ENCODE results near the gene MYRF. TPM values are rescaled to one million over a fixed set of nuclear protein-coding genes. Genes with fewer than 3 reads are reported as not detected.

The MYRF gene
- total RNA-seq, 1 experiment from 2014 or later, result 91.4 TPM

DNA sequence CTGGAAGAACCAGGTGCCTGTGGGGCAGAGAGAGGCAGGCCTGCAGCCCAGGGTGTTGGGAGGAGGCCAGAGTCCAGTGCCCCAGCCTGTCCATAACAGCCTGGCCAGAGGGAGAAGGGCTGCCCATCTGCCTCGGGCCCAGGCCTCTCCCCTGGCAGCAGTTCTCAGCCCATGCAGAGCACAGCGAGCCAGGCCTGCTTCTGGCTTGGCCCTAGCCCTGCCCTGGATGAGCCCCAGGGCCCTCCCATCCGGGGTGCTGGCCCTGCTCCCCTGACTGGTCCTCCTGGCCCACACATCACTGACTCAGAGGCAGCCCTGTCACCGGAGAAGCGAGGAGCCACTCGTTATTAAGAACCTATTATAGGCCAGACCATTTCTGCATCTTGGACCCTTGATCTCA, 19.7 kb upstream of the MYRF start:
- BruUV-seq (replicated peaks), result no TSS peak
- peaks cover 39% of the 10 kb centered on the region for H3K4me1 Mint-ChIP-seq (ENCODE audit: low read depth, unreplicated experiment)
- no peak overlapping the region for H3K4me3 Mint-ChIP-seq (ENCODE audit: low read depth, unreplicated experiment)
- no peaks in the 10 kb centered on the region for H3K27me3 Mint-ChIP-seq (ENCODE audit: unreplicated experiment)
- no peaks in the 10 kb centered on the region for H3K9me3 Mint-ChIP-seq (ENCODE audit: low read depth, unreplicated experiment)
- DNase-seq, result no peak
- CTCF ChIA-PET, result interaction anchor here (0.6 to 2.0 kb wide), 11 partner anchors 15 to 286 kb away, joined by 3 to 15 read pairs (median 6); no protein-coding TSS in a partner anchor
- peaks cover 42% of the 10 kb centered on the region for H3K36me3 Mint-ChIP-seq (ENCODE audit: insufficient read depth, unreplicated experiment)
- TF ChIP-seq, protein P1, sequence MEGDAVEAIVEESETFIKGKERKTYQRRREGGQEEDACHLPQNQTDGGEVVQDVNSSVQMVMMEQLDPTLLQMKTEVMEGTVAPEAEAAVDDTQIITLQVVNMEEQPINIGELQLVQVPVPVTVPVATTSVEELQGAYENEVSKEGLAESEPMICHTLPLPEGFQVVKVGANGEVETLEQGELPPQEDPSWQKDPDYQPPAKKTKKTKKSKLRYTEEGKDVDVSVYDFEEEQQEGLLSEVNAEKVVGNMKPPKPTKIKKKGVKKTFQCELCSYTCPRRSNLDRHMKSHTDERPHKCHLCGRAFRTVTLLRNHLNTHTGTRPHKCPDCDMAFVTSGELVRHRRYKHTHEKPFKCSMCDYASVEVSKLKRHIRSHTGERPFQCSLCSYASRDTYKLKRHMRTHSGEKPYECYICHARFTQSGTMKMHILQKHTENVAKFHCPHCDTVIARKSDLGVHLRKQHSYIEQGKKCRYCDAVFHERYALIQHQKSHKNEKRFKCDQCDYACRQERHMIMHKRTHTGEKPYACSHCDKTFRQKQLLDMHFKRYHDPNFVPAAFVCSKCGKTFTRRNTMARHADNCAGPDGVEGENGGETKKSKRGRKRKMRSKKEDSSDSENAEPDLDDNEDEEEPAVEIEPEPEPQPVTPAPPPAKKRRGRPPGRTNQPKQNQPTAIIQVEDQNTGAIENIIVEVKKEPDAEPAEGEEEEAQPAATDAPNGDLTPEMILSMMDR (IDR thresholded peaks at IDR 0.05; ENCODE audit: unreplicated experiment), result no peak
- intact Hi-C loops (cut with micrococcal nuclease; ENCODE audit: unreplicated experiment), result loop anchor here (1.0 to 5.0 kb wide), 3 partner anchors 36 to 75 kb away; partner anchors contain the start of gene DAGLA
- no peak overlapping the region for H3K27ac Mint-ChIP-seq (ENCODE audit: unreplicated experiment)

DNA sequence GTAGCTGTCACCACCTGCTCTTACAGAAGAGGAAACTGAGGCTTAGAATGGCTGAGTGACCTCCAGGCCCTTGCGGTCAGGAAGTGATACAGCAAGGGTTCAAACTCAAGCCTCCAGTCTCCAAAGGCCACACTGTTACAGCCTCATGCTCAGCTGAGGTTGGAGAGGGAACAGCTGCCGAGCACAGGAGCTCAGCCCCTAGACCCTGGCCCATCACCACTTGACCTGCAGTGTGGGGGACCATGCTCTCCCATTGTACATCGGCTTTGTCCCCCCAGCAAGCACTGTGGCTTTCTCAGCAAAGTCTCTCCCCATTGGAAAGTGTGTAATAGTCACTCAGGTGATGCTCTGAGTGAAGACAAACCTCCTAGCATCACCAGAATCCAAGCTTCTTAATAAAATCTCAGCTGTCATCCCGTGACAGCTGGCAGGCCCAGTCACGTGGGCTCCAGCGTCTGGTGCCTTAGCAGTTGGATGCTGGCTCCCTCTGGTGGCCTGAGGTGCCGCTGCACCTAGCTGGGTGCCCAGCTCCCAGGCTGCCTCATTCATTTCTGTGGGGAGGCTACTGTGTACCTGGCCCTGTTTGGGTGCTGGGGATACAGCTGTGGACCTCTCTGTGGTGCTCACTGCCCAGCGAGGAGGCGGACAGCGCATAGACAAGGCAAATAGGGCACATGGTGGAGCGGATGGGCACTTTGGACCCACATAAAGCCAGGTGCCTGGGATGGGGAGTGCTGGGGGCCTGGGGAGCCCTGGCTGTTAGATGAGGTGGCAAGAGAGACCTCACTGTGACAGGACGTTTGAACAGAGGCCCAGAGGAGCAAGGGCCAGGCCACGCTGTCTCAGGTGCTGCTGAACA, 19.1 kb upstream of the MYRF start:
- no peaks in the 10 kb centered on the region for H3K27me3 Mint-ChIP-seq (ENCODE audit: unreplicated experiment)
- H3K4me1 Mint-ChIP-seq (ENCODE audit: low read depth, unreplicated experiment), result peaks cover 33% of the 10 kb centered on the region
- no peaks in the 10 kb centered on the region for H3K9me3 Mint-ChIP-seq (ENCODE audit: low read depth, unreplicated experiment)
- no TSS peak for BruUV-seq (replicated peaks)
- TF ChIP-seq, protein P1 (IDR thresholded peaks at IDR 0.05; ENCODE audit: unreplicated experiment), result peak; percentile 94
- H3K27ac Mint-ChIP-seq (ENCODE audit: unreplicated experiment), result peak overlapping the region; percentile 78
- peaks cover 43% of the 10 kb centered on the region for H3K36me3 Mint-ChIP-seq (ENCODE audit: insufficient read depth, unreplicated experiment)
- CTCF ChIA-PET, result interaction anchor here (0.5 to 2.0 kb wide), 15 partner anchors 9 to 287 kb away, joined by 3 to 15 read pairs (median 5); no protein-coding TSS in a partner anchor
- no peak overlapping the region for H3K4me3 Mint-ChIP-seq (ENCODE audit: low read depth, unreplicated experiment)
- intact Hi-C loops (cut with micrococcal nuclease; ENCODE audit: unreplicated experiment), result loop anchor here (1.0 to 5.0 kb wide), 3 partner anchors 37 to 76 kb away; partner anchors contain the start of gene DAGLA
- peak; percentile 87 for DNase-seq

DNA sequence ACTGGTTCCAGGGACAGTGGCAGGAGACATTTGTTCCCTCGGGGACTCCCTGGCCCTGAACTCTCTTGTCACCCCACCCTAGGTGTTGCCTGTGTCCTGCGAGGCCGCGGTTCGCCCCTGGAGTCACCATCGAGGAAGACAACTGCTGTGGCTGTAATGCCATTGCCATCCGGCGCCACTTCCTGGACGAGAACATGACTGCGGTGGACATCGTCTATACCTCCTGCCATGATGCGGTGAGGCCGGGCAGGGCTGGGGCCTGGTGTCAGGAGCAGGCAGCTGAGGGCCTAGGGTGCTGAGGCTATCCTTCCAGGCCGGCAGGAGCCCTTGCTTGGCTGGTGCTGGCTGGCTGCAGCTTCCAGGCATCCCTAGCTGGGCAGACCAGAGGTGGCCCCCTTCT, 17.7 kb upstream of the MYRF start:
- H3K4me3 Mint-ChIP-seq (ENCODE audit: low read depth, unreplicated experiment), result no peak overlapping the region
- H3K27me3 Mint-ChIP-seq (ENCODE audit: unreplicated experiment), result no peaks in the 10 kb centered on the region
- no peaks in the 10 kb centered on the region for H3K9me3 Mint-ChIP-seq (ENCODE audit: low read depth, unreplicated experiment)
- TF ChIP-seq, protein P1 (IDR thresholded peaks at IDR 0.05; ENCODE audit: unreplicated experiment), result no peak
- H3K4me1 Mint-ChIP-seq (ENCODE audit: low read depth, unreplicated experiment), result peaks cover 19% of the 10 kb centered on the region
- intact Hi-C loops (cut with micrococcal nuclease; ENCODE audit: unreplicated experiment), result loop anchor here (5.0 kb wide), 1 partner anchor 77 kb away; no protein-coding TSS in a partner anchor
- peaks cover 44% of the 10 kb centered on the region for H3K36me3 Mint-ChIP-seq (ENCODE audit: insufficient read depth, unreplicated experiment)
- no TSS peak for BruUV-seq (replicated peaks)
- DNase-seq, result no peak
- CTCF ChIA-PET, result no interaction called here
- H3K27ac Mint-ChIP-seq (ENCODE audit: unreplicated experiment), result no peak overlapping the region

DNA sequence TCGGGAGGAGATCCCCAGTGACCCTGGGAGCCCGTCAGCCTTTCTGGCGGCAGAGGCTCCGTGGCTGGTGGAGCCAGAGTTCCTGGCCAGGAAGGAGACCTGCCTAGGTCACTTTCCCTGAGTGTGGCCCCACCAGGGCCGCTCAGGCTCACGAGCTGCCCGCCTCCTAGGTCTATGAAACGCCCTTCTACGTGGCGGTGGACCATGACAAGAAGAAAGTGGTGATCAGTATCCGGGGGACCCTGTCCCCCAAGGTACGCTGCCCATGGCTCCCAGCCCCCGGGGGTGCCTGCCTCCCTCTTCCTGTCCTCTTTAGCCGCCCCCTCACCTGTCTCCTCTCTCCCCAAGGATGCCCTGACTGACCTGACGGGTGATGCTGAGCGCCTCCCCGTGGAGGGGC, 17.0 kb upstream of the MYRF start:
- BruUV-seq (replicated peaks), result no TSS peak
- Mint-ChIP-seq H3K9me3 (ENCODE audit: low read depth, unreplicated experiment) (no peaks in the 10 kb centered on the region), H3K4me1 (ENCODE audit: low read depth, unreplicated experiment) (peaks cover 13% of the 10 kb centered on the region), H3K27ac (ENCODE audit: unreplicated experiment) (no peak overlapping the region), H3K27me3 (ENCODE audit: unreplicated experiment) (no peaks in the 10 kb centered on the region), H3K36me3 (ENCODE audit: insufficient read depth, unreplicated experiment) (peaks cover 38% of the 10 kb centered on the region), H3K4me3 (ENCODE audit: low read depth, unreplicated experiment) (no peak overlapping the region)
- TF ChIP-seq, protein P1 (IDR thresholded peaks at IDR 0.05; ENCODE audit: unreplicated experiment), result no peak
- no peak for DNase-seq
- intact Hi-C loops (cut with micrococcal nuclease; ENCODE audit: unreplicated experiment), result no loop called here
- CTCF ChIA-PET, result no interaction called here
